GM21529 (cell line): ENCODE data around the gene MIDN.
"Not testable (repeated sequence)": the region's sequence is repeated elsewhere in the genome, so short reads cannot be mapped to it uniquely, and the experiment has no call there.

Experiments used
- ATAC-seq: cut with Tn5 transposase; IDR thresholded peaks from one replicate; pipeline ENCODE4 v1.9.1; 2021; ENCODE audit not compliant: unreplicated experiment

The MIDN gene

DNA sequence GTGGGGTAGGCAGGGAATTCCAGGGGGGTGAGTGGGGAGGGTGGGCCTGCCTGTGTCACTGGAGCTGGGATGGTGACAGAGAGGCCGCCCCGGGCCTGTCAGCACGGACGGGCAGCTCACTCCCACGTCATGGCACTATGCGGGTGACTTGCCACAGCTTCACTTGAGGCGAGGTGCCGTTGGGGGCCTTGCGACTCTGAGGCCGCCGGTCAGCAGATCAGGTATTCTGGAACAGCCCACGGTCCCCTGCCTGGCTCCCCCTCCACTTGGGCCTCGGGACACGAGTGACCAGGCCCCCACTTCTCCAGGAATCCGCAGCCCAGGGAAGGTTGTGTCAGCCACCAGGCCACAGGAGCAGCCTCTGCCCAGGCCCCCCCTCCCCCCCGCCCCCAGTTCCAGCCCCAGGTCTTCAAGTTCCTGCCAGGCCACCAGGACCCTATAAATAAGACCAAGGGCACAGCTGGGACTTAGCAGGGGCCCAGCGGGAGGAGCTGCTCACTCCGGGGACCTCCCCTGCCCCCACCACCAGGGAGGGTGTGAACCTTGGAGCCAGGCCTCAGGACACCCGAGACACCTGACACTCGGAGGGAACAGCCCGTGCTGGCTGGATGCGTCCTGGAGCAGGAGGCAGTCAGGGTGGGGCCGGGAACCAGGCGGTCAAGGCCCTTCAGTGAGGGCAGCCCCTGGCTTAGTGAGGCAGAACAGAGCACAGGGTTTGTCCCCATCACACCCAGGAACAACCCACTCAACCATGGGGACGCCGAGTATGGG, 2.7 kb upstream of the MIDN start:
- no peak for ATAC-seq

DNA sequence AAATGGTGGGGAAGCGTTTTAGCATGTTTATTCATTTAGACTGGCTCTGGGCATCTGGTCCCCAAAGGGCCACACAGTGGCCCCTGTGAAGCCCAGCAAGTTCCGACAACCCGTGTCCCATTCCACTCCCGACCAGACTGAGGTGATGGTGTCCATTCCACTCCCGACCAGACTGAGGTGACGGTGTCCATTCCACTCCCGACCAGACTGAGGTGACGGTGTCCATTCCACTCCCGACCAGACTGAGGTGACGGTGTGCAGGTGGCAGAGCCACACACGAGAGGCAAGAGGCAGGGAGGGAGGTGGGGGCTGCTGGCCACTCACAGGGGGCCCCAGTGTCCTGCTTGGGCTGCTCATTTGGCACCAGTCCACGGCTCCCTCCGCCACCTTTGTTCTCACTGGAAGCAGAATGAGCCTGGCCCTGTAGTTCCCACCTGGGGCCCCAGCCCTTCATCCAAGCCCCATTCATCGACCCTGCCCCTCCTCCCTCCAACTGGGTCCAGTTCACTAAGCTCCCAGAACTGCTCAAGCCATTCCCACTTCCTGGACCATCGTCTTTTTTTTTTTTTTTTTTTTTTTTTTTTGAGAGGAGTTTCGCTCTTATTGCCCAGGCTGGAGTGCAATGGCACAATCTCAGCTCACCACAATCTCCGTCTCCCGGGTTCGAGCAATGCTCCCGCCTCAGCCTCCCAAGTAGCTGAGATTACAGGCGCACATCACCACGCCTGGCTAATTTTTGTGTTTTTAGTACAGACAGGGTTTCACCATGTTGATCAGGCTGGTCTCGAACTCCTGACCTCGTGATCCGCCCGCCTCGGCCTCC, 1.9 kb upstream of the MIDN start:
- not testable (repeated sequence) for ATAC-seq

DNA sequence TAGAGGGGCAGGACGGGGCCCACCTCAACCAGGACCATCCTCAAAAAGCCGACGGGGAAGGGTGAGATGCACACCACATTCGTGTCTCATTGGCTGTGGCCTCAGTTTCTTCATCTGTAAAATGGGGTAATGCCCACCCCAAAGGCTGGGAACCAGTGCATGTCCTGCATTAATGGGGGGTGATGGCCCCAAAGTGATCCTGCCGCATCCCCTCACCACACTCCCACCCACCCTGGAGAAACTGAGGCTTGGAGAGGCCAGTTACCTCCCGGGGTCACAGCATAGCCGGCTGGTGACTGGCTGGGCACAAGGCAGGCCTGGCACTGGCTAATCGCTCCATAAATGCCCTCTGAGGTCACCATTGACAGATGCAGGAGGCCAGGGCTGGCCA, 640 bp upstream of the MIDN start:
- ATAC-seq, result no peak

DNA sequence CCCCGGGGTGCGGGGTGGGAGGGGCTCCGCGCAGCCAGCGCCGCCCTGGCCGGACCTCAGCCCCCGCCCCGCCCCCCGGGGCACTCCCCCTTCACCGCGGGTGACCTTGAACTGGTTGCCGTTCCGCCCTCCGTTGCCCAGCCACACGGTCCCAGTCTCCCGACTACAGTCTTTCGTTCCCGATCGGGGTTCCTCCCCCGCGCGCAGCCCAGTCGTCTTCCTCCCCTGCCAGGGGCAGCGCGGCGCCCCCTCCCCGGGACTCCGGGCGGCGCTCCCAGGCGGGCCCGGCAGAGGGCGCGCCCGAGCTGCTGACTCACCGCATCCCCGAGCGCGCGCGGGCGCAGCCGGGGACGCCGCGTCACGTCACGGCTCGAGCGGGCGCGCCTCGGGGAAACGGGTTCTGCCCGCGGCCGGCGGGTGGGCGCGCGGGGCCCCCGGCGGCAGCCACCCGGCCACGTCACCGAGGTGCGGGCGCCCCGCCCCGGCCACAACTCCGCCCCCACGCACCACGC, 459 bp downstream of the MIDN start:
- peak; percentile 24 for ATAC-seq

DNA sequence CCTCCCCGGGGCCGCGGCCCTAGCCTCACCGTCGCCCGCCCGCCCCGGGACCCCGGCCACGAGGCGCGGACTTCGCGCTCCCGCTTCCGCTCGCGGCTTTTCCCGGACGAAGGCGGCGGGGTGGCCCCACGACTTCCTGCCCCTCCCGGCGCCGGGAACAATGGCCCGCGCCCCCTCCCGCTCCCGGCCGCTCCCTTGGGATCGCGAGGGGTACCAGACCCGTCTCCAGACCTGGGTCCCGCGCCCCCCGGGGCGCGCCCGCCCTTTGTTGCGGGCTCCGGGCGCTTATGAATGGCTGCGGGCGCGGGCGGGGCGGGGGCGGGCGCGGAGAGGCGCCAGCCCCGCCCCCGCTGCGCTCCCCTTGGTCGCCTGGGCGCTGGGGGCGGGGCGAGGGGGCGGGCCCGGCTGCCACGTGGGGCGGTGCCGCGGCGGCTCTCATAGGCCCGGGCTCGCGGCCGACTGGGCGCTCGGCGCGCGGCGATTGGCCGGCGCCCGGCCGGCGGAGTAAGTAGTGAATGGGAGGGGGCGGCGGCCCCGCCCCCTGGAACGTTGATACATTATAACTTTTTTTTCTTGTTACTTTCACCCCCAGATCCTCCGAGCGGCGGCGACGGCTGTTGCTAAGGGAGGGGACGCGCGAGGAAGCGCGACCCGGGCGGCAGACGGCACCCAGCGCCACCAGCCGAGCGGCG, 1.1 kb downstream of the MIDN start:
- peak; percentile 46 for ATAC-seq

DNA sequence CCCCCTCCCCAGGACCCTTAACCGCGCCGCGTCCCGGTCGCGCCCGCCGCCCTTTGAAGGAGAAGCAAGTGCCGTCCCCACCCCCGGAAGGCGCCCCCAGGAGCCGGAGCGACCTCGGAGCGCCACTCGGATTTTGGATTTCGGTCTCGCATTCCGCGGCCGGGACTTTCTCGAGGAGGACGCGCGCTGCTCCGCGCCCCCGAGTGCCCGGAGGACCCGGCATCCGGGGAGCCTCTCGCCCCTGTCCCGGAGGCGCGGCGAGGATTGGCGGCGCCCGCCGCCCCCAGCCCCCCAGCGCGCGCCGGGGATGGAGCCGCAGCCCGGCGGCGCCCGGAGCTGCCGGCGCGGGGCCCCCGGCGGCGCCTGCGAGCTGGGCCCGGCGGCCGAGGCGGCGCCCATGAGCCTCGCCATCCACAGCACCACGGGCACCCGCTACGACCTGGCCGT, 1.6 kb downstream of the MIDN start:
- ATAC-seq, result no peak

DNA sequence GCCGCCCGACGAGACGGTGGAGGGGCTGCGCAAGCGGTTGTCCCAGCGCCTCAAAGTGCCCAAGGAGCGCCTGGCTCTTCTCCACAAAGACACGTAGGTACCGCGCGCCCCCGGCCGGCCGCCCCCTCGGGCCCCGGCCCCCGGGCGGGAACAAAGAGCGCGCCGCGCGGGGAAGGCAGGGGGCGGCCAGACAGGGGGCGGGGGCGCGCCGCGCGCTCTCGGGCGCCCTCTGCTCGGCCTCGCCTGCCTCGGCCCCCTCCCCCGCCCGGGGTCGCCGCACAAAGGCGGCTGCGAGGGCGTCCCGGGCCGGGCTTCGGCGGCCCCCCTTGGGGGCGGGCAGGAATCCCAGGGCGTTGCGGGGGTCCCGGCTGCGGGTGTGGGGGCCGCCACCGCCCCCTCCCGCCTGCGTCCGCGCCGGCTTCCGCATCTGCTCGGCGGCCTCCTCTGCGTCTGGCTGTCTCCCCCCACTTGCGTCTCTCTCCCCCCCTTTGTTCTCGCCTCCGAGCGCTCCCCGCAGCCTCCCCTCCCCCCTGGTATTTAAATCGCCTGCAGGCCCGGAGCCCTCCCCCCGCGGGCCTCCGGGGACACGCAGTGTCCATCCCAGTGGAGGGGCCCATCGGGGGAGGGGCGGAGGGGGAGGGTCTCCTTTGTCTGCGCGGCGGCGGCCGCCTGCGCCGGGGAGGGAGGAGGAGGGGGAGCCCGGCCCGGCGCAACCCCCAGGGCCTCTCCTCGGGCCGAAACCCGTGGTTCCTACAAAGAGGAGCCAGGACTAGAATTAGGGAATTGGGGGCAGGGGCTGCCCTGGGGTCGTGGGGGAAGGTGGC, 2.3 kb downstream of the MIDN start:
- no peak for ATAC-seq

DNA sequence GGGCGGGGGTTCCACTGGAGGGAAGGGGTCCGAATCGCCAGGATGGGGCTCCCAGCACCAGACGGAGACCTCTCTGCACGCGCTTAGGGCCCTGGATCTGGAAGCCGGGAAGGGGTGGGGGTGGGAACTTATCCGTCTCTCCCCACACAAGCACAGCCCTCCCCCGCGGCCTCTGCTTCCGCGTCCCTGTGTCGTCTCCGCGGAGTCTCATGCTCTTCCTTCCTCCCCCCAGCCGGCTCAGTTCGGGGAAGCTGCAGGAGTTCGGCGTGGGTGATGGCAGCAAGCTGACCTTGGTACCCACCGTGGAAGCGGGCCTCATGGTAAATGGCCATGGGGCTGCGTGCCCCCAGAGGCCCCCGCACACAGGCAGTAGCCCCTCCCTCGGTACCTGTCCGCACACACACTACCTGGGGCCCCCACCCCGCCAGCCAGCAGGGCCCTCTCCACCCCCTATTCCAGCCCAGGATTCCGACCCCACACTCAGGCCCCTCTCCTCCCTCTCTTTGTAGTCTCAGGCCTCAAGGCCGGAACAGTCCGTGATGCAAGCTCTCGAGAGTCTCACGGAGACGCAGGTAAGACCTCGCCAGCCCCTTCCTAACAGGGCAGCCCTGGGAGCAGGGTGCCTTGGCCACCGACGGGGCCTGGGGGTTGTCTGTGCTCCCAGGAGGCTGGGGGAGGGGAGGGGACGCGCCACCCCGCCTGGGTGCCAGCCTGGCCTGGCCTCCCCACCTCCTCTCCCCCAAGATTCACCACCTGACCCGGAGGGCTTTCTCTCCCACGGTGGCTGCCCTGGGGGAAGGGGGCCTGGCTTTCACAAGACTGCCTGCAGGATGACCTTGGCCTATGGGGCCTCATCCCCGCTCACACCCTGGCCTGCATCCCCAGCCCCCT, 3.2 kb downstream of the MIDN start:
- no peak for ATAC-seq

DNA sequence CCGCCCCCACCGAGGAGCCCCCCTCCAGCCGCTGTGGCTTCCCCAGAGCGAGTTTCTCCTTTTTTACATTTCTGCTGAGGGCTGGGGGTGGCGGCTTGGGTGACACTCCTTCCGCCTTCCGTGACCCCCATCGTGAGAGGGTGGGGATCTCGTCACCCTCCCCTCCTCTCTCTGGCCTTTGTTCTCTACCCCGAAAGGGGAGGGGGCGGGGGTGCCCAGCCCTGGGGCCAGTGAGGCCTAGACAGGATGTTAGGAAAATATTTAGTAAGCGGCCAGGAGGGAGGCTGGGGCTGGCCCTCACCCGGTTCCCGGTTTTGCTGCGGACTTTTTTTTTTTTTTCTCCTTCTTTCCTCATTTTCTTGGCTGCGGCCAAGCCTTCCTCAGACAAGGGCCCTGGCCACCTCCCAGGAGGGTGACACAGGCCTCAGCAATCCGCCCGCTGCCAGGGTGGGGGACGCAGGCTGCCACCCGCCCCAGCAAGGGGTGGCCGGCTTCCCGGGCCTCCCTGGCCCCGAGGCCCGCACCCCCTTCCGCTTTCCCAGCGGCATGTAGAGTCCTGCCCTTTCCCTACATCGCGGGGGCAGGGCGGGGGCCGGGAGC, 3.9 kb downstream of the MIDN start:
- ATAC-seq, result no peak

DNA sequence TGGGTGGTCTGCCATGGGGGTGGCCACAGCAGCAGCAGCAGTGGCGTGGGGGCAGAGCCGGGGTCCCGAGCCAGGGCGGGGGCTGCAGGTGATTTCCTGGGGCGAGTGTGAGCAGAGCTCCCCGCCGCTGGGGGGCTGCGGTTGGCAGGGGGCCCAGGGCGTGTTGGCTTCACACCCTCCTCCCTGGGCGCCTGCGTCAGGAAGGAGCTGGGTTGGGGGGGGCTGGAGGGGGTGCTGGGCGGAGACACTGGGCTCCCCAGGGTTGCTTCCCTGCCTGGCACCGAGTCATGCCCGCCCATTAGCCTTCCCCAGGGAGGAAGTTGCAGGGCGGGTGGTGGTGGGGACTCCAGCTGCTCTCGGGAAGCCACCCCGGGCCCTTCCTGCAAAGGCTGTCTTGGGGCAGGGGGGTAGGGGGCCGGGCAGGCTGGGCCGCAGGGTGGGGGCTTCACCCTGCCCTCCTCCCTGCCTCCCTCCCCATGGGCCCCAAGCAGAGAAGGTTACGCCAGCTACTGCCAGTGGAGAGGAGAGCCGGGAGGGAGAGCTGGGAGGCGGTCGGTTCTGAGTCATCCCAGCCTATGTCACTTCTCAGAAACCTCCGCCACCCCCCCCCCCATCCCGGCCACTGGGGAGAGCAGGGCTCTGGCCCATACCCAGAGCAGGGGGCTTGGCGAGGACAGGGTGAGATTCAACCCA, 4.6 kb downstream of the MIDN start:
- ATAC-seq, result no peak

DNA sequence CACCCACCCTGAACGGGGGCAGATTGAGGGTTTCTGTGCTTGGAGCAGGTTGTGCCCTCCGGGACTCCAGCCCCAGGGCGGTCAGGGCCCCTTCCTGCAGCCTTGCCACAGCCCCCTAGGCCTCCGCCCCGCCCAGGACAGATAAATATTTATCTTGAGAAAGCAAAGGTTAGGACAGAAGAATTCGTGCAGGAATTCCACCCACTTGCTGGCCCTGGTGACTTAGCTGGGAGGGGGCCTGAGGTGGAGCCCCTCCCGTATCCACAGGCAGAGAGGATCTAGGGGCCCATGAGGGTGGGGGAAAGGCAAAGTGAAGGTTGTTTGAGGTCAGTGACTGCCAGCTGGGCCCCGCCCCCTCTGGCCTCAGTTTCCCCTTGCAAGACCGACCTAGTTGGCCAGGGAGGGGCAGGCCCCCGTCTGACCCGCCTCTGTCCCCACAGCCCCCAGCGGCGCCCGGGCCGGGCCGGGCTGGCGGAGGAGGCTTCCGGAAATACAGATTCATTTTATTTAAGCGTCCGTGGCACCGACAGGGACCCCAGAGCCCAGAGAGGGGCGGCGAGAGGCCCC, 5.2 kb downstream of the MIDN start:
- ATAC-seq, result no peak

DNA sequence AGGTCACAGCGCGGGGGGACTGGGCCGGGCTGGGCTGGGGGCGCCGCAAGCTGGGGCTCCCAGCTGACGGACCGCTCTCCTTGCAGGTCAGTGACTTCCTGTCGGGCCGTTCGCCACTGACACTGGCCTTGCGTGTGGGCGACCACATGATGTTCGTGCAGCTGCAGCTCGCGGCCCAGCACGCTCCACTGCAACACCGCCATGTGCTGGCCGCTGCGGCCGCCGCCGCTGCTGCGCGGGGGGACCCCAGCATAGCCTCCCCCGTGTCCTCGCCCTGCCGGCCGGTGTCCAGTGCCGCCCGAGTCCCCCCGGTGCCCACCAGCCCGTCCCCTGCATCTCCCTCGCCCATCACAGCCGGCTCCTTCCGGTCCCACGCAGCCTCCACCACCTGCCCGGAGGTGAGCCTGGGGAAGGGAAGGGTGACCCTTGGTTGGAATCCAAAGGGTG, 5.7 kb downstream of the MIDN start:
- ATAC-seq, result no peak

DNA sequence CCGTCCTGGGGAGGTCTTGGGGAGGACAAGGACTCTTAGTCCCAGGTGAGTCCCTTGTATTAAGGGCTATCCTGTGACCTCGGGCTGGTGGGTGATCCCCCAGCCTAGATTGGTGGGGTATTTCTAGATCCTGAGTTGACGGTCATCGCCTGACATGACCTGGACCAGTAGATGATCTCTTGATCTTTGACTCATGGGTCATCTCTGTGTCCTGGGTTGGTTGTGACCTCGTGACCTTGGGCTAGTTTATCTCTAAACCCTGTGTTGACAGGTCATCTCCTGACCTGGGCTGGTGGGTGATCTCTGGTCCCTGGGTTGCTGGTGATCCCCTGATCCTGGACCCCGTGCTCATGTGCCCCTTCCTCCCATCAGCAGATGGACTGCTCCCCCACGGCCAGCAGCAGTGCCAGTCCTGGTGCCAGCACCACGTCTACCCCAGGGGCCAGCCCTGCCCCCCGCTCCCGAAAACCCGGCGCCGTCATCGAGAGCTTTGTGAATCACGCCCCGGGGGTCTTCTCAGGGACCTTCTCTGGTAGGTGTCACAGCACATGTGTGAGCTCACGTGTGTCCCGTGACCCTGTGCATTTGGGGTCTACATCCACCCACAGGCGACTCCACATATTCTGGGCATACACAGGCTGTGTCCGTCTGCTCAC, 6.3 kb downstream of the MIDN start:
- no peak for ATAC-seq

DNA sequence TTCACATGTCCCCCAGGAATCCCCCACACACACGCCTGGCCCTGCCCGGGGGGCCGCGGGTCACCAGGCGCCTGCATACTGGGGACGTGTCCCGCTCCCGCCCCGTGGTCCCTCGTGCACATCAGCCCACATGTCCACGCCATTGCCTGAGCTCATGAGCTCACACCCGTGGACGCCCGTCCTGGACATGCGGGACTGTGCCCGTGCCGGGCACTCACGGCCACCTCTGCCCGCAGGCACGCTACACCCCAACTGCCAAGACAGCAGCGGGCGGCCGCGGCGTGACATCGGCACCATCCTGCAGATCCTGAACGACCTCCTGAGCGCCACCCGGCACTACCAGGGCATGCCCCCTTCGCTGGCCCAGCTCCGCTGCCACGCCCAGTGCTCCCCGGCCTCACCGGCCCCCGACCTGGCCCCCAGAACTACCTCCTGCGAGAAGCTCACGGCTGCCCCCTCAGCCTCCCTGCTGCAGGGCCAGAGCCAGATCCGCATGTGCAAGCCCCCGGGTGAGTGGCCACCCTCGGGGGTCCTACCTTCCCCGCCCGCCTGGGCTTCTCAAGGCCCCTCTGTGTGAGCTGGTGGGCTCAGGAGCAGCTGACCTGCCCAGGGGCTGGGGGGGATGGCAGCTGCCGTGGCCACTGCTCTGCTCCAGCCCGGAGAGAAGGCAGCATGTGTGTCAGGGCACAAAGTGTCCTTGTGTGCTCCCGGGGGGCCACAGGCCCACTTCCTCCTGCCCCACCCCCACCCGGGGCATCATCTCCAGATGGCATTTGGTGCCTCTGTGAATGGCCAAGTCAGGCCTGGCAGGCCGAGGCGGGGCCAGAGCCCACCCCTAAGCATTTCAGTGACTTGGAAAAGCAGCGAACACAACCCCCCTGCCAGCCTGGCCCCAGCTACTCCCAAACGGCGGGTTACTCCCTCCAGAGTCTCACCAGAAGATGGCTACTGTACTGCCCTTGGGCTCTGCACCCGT, 7.1 kb downstream of the MIDN start:
- ATAC-seq, result no peak

DNA sequence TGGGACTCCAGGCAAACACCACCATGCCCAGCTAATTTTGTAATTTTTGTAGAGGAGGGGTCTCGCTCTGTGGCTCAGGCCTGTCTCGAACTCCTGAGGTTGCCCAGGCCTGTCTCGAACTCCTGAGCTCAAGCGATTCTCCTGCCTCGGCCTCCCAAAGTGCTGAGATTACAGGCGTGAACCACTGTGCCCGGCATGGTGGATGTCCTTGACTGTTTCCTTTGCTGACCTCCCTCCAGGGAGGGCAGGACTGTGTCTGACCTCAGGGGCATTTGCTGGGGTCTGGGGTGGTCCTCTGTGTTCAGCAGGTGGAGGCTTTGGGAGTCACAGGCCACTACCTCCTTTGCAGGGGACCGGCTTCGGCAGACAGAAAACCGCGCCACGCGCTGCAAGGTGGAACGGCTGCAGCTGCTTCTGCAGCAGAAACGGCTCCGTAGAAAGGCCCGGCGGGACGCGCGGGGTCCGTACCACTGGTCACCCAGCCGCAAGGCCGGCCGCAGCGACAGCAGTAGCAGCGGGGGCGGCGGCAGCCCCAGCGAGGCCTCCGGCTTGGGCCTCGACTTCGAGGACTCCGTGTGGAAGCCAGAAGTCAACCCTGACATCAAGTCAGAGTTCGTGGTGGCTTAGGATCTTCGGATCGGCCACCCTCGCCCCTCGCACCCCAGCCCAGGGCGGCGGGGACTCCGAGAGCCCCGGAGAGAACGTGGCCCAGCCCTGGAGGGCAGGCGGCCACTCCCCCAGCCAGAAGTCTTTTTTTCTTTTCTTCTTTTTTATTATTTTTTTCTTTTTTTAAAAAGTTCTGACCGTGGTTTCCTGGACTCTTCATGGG, 8.5 kb downstream of the MIDN start:
- no peak for ATAC-seq
